Cardiac muscle cell (in vitro differentiated cells and primary cell): Measurements from ENCODE around the gene AKT1. TPM values are rescaled to one million over a fixed set of nuclear protein-coding genes. Genes with fewer than 3 reads are reported as not detected.

Experiments
- DNase-seq, 2 donors: peaks; one replicate each; pipeline versions ENCODE4 v3.0.0 to v3.0.0-alpha.2; 2010 to 2017; ENCODE audit warnings: low read depth in 1 of 2, low spot score in 1 of 2
- H3K27ac ChIP-seq: fragments of 200-600 bp; sonication (generic); 2 replicates; pipeline ENCODE4 v1.5.1; 2016
- H3K27me3 ChIP-seq: fragments of 200-600 bp; sonication (generic); 2 replicates; pipeline ENCODE4 v1.6.0; 2016; ENCODE audit warnings: control low read depth
- H3K36me3 ChIP-seq: fragments of 200-600 bp; sonication (generic); 2 replicates; pipeline ENCODE4 v1.5.1; 2016; ENCODE audit warnings: control low read depth
- H3K4me1 ChIP-seq: fragments of 200-600 bp; sonication (generic); 2 replicates; pipeline ENCODE4 v1.8.1; 2017; ENCODE audit warnings: low read depth, mild to moderate bottlenecking, mixed run types
- H3K4me3 ChIP-seq: fragments of 200-600 bp; sonication (generic); 2 replicates; pipeline ENCODE4 v1.5.1; 2016; ENCODE audit warnings: mild to moderate bottlenecking
- H3K9me3 ChIP-seq: fragments of 200-600 bp; sonication (generic); 2 replicates; pipeline ENCODE4 v1.5.1; 2017; ENCODE audit warnings: low read depth, mild to moderate bottlenecking, control low read depth
- polyA plus RNA-seq: library from polyadenylated mRNA; unstranded; fragments of >200 nt; fragmentation: Nextera tagmentation; extraction: Ambion mirVana; gene quantifications from 2 replicates; pipeline ENCODE4 v1.2.1, GENCODE V29; 2016
- total RNA-seq: library from RNA; depleted of rRNA; stranded (reverse); fragments of >200 nt; gene quantifications from 2 replicates; pipeline ENCODE4 v1.2.3, GENCODE V29; 2016
- TF ChIP-seq, protein P1 (sequence below): IDR thresholded peaks from 2 replicates; pipeline ENCODE4 v1.5.1; 2012; ENCODE audit warnings: low read depth, mild to moderate bottlenecking, low read length

Gene AKT1
- total and polyA plus RNA-seq, 2 experiments from 2014 or later, result 173 to 242 TPM

DNA sequence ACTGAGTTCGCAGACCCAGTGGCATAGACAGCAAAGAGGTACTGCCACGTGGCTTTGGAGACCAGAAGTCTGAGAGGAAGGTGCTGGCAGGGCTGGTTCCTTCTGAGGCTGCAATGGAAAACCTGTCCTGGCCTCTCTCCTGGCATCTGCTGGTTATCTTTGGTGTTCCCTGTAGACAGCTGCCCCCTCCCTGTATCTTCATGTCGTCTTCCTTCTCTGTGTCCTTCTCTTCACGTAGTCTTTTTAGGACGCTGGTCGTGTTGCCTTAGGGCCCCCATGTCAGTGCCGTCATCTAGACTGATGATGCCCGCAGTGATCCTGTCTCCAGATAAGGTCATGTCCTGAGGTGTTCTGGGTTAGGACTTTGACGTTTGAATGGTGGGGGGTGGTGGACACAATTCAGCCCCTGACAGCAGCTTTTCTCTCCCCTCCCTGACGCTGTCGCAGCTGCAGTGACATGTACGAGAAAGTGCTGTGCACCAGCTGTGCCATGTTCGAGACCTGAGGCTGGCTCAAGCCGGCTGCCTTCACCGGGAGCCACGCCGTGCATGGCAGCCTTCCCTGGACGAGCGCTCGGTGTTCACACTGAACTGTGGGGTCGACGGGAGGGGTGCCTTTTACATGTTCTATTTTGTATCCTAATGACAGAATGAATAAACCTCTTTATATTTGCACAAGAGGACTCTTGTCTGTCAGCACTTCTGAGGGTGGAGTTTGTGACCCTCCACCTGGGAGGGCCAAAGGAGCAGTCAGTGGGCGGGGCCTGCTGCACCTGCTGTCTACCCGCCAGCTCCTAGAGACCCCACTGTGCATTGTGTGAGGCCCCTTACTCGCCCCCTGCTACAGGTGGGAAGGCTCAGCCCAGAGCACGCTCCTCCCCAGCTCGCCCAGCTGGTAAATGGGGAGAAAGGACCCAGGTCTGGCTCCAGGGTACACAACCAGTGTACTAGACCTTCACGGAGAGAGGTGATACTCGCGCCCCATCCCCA lies 36.3 kb downstream of the AKT1 start:
- Histone ChIP-seq H3K36me3 (peaks cover 12% of the 10 kb centered on the region), H3K4me1 (peaks cover 2% of the 10 kb centered on the region), H3K4me3 (no peak overlapping the region), H3K27ac (no peak overlapping the region), H3K27me3 (no peaks in the 10 kb centered on the region), H3K9me3 (no peaks in the 10 kb centered on the region)
- DNase-seq, result no peak
- TF ChIP-seq, protein P1, sequence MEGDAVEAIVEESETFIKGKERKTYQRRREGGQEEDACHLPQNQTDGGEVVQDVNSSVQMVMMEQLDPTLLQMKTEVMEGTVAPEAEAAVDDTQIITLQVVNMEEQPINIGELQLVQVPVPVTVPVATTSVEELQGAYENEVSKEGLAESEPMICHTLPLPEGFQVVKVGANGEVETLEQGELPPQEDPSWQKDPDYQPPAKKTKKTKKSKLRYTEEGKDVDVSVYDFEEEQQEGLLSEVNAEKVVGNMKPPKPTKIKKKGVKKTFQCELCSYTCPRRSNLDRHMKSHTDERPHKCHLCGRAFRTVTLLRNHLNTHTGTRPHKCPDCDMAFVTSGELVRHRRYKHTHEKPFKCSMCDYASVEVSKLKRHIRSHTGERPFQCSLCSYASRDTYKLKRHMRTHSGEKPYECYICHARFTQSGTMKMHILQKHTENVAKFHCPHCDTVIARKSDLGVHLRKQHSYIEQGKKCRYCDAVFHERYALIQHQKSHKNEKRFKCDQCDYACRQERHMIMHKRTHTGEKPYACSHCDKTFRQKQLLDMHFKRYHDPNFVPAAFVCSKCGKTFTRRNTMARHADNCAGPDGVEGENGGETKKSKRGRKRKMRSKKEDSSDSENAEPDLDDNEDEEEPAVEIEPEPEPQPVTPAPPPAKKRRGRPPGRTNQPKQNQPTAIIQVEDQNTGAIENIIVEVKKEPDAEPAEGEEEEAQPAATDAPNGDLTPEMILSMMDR, result no peak

DNA sequence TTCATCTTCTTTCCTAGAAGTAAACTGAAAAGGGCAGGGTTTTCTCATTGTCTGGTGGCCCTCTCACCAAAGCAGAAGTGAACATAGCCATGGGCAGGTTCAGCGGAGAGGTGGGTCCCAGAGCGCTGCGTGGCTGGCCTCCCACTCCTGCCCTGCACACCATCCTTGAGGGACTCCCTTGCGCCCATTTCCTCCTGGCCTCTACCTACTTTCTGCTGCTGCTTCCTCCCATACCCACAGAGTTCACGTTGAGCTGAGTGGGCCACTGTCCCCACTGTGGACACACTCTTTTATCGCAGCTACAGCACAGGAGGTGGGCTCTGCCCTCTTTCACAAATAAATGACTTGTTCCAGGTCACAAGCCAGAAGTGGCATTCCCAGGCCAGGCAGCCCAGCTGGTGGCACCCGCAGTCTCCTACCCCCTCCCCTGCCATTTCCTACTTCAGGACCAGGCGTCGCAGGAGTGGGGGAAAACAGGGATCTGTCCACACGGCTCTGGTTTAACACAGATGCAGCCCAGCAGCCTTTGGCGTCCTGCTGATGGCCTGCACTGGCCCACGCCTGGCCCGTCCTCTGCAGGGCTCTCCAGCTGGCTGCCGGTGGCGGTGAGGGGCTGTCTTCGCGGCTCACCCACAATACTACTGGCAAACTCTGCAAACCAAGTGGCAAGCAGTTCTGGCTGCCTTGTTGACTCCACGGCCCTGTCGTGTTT lies 37.7 kb downstream of the AKT1 start:
- H3K4me3 ChIP-seq, result no peak overlapping the region
- no peak for DNase-seq
- no peaks in the 10 kb centered on the region for H3K27me3 ChIP-seq
- peaks cover 8% of the 10 kb centered on the region for H3K4me1 ChIP-seq
- no peak overlapping the region for H3K27ac ChIP-seq
- peaks cover 12% of the 10 kb centered on the region for H3K36me3 ChIP-seq
- no peaks in the 10 kb centered on the region for H3K9me3 ChIP-seq
- TF ChIP-seq, protein P1, result no peak

DNA sequence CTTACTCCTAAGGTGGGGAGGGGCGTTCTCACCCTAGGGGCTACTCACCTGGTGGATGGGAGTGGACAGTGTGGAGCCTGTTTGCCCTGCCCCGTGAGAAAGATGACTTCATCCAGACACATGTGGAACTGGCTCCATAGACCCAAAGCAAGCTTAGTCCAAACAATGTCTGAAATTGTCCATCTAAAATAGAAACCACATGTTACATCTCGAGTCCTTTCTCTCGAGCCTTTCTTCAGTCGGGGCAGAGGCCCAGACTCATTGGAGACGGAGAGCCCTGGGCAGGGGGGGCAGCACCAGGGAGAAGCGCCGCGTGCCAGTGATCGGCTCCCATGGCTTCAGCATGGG lies 38.3 kb downstream of the AKT1 start:
- TF ChIP-seq, protein P1, result no peak
- Histone ChIP-seq H3K4me1 (peaks cover 8% of the 10 kb centered on the region), H3K36me3 (peaks cover 12% of the 10 kb centered on the region), H3K4me3 (no peak overlapping the region), H3K9me3 (no peaks in the 10 kb centered on the region), H3K27ac (no peak overlapping the region), H3K27me3 (no peaks in the 10 kb centered on the region)
- no peak for DNase-seq

DNA sequence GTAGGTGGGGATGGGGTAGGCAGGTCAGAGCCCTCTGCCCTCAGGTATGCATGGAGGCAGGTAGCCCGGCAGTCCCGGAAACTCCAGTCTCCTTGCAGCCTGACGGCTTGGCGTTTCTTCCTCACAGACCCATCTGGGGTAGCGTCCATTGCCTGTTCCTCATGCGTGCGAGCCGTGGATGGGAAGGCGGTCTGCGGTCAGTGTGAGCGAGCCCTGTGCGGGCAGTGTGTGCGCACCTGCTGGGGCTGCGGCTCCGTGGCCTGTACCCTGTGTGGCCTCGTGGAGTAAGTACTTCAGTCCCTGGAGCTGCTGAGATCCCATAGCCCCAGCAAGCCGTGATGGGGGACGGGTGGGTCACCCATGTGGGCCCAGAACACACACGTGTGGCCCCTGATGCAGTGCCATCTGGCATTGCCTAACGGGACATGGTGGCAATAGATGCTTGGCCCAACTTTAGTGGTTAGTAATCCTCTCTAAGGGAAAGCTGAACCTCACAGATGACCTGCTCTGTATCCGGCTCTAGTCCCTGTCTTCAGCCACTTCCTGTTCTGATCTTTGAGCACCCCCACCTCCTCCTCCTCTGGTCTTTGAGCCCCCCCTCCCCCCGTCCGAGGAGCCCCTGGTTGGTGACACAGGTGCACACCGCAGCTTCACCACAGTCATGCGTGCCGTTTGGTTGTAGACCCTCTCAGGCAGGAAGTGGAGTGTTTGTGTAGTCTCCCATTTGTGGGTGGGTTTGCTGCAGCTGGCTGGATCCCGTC lies 38.9 kb downstream of the AKT1 start:
- Histone ChIP-seq H3K9me3 (no peaks in the 10 kb centered on the region), H3K4me3 (no peak overlapping the region), H3K36me3 (peaks cover 12% of the 10 kb centered on the region), H3K27me3 (no peaks in the 10 kb centered on the region), H3K4me1 (peaks cover 8% of the 10 kb centered on the region), H3K27ac (no peak overlapping the region)
- TF ChIP-seq, protein P1, result no peak
- DNase-seq, result no peak

DNA sequence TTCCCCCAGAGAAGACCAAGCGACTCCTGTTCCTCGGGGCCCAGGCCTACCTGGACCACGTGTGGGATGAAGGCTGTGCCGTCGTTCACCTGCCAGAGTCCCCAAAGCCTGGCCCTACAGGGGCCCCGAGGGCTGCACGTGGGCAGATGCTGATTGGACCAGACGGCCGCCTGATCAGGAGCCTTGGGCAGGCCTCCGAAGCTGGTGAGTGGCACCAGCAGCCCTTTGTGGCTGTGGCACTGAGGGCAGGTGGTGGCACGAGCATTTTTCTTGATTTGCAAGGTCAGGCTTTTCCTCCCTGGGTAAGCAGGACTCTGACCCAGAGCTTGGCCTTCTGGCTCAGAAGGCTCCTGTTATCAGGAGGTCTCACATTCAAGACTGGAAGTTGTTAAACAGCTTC lies 39.9 kb downstream of the AKT1 start:
- no peak overlapping the region for H3K27ac ChIP-seq
- no peaks in the 10 kb centered on the region for H3K27me3 ChIP-seq
- no peaks in the 10 kb centered on the region for H3K9me3 ChIP-seq
- H3K36me3 ChIP-seq, result peaks cover 12% of the 10 kb centered on the region
- H3K4me1 ChIP-seq, result peaks cover 8% of the 10 kb centered on the region
- no peak overlapping the region for H3K4me3 ChIP-seq
- TF ChIP-seq, protein P1, result no peak
- DNase-seq, result no peak
